D721Med (cell line): Measurements from ENCODE around the gene MEOX1.
"Not testable (repeated sequence)": the region's sequence is repeated elsewhere in the genome, so short reads cannot be mapped to it uniquely, and the experiment has no call there.

Source experiments
- DNase-seq: peaks from one replicate; pipeline ENCODE4 v3.0.0; 2011; ENCODE audit warnings: low spot score; ENCODE audit not compliant: insufficient read length
- FAIRE-seq: peaks from 2 replicates; lab custom pipeline; 2011; peaks lifted over from hg19 to GRCh38; lab: Jason Lieb, UNC
- TF ChIP-seq, protein P1 (sequence below): IDR thresholded peaks from 2 replicates; pipeline ENCODE4 v1.5.1; 2012; ENCODE audit warnings: mild to moderate bottlenecking, control low read depth; ENCODE audit not compliant: insufficient read depth; ENCODE audit errors: missing control alignments

MEOX1 gene

GRCh38 chr17:43609613-43610385 is 51.9 kb downstream of the MEOX1 start:
- FAIRE-seq (no peak), DNase-seq (no peak)
- TF ChIP-seq, protein P1, sequence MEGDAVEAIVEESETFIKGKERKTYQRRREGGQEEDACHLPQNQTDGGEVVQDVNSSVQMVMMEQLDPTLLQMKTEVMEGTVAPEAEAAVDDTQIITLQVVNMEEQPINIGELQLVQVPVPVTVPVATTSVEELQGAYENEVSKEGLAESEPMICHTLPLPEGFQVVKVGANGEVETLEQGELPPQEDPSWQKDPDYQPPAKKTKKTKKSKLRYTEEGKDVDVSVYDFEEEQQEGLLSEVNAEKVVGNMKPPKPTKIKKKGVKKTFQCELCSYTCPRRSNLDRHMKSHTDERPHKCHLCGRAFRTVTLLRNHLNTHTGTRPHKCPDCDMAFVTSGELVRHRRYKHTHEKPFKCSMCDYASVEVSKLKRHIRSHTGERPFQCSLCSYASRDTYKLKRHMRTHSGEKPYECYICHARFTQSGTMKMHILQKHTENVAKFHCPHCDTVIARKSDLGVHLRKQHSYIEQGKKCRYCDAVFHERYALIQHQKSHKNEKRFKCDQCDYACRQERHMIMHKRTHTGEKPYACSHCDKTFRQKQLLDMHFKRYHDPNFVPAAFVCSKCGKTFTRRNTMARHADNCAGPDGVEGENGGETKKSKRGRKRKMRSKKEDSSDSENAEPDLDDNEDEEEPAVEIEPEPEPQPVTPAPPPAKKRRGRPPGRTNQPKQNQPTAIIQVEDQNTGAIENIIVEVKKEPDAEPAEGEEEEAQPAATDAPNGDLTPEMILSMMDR = no peak

DNA sequence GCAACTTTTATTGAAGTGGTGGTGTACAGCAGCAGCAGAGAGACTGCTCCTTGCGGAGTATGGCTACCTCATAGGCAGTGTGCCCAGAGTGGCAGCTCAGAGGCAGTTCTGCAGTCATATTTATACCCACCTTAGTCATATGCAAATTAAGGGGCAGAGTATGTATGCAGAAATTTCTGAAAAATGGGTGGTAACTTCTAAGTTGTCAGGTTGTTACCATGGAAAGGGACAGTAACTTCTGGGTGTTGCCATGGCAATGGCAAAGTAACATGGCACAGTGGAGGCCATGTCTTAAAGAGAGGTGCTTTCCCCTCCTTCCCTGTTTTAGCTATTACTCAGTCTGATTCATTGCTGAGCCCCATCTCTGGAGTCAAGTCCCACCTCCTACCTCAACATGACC is 53.4 kb downstream of the MEOX1 start:
- FAIRE-seq (no peak), DNase-seq (no peak)
- TF ChIP-seq, protein P1 = no peak

- DNase-seq (no peak), FAIRE-seq (no peak)
- TF ChIP-seq, protein P1 = no peak
Observed at GRCh38 chr17:43604549-43604948, 57.2 kb downstream of the MEOX1 start.

DNA sequence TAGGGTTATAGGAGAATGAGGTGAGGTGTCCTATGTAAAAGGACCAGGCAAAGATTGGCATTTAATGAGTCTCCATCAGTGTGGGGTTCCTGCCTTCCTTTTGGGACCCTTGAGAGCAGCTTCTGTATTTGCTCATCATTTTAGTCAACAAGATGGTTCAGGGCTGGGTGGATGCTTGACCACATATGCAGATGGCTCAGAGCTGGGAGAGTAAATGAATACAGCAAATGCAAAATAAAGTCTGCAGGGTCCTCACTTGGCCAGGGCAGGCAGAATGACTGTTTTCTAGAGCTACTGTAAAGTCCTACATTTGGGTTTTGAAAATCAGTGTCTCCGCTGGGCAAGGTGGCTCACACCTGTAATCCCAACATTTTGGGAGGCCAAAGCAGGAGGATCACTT is 58.4 kb downstream of the MEOX1 start:
- FAIRE-seq (no peak), DNase-seq (no peak)
- TF ChIP-seq, protein P1 = no peak

DNA sequence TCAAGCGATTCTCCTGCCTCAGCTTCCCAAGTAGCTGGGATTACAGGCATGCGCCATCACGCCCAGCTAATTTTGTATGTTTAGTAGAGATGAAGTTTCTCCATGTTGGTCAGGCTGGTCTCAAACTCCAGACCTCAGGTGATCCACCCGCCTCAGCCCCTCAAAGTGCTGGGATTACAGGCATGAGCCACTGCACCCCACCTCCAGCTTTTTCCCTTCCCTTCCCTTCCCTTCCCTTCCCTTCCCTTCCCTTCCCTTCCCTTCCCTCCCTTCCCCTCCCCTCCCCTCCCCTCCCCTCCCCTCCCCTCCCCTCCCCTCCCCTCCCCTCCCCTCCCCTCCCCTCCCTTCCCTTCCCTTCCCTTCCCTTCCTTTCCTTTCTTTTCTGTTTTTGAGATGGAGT is 59.2 kb downstream of the MEOX1 start:
- DNase-seq, FAIRE-seq: not testable (repeated sequence)

DNA sequence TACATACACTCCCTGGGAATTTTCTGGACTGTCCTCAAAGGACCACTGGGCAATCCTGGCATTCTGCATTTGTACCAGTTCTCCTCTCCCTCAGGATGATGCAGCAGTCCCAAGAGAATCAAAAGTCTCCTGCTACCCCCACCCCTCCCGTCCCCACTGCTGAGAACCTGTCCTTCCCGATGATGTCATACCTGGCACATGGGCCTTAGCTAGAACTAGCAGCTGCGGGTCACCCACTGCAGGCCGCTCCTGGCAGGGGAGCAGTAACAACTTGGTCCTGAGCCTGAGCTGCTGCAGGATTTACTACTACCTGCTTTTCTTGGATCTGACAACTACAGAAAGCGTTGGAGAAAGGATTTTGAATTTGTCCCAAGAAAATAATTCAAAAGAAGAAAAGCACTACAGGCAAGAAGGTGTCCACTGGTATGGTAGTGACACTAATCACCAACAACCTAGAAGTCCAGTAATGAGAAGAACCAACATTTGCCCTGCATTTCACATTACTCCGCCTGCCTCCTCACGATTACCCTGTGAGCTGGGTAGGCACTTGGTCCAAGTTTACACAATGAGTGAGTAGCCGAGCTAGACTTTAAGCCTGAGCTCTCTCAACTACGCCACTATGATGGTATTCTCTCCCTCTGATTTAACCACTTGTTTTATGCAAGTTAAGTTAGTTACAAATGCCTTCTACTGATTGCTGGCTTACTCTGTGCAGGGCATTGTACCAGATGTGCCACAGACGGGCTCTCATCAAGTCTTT is 60.3 kb downstream of the MEOX1 start:
- DNase-seq (no peak), FAIRE-seq (no peak)
- TF ChIP-seq, protein P1 = no peak

GRCh38 chr17:43599835-43600234 is 61.9 kb downstream of the MEOX1 start:
- FAIRE-seq (no peak), DNase-seq (no peak)
- TF ChIP-seq, protein P1 = no peak
